NCI-H446 treated with DMSO at 0.1 percent for 48 hours (cell line): ENCODE results near the gene DAB2IP.
"Not testable (repeated sequence)": the region's sequence is repeated elsewhere in the genome, so short reads cannot be mapped to it uniquely, and the experiment has no call there.

Source experiments
- DNase-seq: peaks from one replicate; lab custom pipeline; 2025; lab: John Stamatoyannopoulos, UW

DAB2IP gene

DNA sequence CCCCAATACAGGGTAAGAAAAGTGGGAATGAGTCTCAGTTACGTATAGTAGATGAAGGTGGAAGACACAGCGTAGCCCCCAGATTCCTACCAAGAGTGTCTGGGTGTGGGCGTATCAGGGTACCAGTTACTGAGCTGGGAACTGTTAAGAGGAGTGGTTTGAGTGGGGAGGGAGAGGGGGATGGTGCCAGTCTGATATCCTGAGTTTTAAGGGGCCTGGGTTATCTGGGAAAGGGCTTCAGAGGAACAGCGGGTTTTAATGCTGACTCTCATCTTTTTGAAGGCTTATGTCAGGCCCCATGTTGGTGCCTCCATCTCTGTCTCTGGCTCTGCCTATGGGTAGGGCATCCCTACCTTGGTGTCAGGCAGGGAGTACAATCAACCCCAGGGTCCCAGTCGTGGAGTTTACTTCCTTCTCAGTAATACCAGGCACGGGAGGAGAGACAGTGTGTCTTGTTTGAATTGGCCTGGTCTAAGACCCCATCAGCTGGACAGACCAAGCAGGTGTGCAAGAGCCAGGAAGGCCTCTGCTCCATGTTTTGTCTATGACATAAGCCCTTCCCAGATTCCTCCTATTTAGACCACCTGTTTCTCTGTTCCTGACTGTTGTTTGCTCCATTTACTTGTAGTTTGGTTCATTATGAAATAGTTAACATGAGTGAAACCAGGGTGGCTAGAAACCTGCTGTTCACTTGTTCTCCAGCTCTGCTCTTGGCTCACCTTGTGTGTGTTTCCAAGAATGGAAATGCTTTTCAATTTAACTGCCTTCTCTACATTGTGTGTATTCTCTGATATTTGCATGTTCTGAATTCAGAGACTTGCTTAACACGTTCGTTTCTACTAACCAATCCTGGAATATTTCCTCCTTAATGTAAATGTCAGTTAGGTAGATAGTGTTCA is 125.6 kb downstream of the DAB2IP start:
- DNase-seq = no peak

DNA sequence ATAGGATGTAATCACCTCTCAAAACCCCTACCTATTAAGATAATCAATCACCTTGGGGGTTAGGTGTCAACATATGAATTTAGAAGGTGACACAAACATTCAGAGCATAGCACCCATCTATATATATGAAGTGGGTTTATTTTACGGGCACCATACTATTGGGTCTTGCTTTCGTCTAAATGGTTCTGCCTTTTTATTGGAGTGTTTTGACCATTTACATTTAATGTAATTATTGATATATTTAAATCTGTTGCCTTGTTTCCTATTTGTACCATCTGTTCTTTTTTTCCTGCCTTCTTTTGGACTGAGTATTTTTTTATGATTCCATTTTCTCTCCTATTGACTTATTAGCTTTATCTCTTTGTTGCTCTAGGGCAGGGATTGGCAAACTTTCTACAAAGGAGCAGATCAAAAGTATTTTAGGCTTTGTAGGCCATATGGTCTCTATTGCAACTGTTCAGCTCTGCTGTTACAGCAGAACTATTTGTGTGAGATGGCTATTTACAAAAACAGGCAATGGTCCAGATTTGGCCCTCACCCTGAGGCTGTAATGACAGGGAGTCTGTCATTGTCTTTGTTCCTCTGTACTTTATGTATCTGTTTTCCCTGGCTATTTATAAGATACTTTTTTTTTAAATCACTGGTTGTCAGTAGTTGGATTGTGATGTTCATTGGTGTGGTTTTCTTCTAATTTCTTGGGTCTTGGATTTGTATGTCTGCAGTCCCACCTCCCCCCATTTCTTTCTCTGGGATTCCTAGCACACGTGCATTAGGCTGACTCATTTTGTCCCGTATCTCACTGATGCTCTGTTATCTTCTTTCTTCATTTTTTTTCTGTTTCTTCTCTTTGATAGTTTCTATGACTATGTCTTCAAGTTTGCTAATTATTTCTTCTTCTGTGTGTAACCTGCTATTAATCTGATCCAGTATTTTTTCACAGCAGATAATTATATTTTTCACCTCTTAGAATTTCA is 127.1 kb downstream of the DAB2IP start:
- peak; percentile 57 for DNase-seq

DNA sequence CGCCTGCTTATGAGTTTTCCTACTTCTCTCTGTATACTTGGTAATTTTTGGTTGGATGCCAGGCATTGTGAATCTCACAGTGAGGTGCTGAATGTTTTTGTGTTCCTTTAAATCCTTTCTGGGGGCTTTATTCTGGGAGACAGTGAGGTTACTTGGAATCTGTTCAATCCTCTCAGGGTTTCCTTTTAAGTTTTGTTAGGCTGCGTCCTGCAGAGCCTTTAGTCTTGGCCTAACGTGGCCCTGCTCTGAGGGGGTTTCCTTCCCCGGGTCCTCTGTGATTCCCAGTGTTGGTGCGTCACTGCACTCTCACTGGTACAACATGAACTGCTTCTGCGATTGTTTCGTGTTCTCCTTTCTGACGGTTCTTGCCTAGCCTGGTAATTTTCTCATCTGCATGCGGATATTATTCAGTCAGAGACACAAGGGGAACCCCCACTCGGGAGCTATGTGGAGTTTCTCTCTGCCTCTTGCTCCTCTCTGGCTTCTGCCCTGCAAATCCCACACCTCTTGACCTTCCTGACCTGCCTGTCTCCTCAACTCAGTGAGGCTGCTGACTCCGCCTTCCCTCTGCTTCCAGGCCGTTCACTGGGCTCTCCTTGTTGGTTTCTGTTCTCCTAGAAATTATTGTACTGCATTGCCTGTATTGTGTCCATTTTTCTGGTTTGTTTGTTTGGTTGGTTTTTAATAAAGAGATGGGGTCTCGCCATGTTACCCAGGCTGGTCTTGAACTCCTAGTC is 128.1 kb downstream of the DAB2IP start:
- no peak for DNase-seq

DNA sequence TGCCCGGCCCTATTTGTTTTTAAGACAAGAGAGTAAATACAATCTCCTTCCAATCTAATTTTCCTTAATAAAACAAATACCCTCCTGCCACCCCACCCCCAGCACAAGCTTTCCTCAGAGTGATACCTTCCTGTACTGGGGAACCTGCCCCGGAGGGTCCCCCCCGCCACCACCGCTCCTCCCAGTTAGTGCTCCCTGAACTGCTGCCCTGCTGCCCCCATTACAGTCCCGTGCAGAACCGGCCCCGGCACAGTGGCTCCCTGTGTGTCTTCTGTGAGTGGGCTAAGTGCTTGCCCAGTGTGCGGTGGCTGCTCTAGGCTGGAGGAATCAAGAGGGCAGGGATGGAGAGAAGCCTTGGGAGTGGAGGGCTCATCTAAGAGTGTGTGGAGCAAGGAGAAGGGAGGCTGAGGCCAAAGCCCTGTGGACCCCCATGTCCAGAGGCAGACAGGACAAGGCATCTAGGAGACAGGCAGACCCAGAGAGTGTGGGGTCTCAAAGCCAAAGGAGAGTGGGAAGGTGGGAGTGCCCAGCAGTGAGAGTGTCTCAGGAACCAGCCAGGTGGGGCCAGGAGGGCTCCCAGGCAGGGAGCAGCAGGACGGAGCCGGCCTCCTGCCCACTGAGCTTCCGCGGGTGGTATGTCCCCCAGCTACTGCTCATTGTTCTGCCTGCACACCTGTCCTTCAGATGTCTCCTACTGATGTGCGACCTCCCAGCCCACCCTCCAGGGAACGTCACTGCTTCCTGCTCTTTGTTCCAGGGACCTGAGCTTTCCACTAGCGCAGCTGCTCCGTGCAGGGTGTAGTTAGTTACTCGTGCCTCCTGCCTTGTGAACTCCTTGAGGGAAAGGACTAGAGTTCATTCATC is 129.0 kb downstream of the DAB2IP start:
- no peak for DNase-seq

DNA sequence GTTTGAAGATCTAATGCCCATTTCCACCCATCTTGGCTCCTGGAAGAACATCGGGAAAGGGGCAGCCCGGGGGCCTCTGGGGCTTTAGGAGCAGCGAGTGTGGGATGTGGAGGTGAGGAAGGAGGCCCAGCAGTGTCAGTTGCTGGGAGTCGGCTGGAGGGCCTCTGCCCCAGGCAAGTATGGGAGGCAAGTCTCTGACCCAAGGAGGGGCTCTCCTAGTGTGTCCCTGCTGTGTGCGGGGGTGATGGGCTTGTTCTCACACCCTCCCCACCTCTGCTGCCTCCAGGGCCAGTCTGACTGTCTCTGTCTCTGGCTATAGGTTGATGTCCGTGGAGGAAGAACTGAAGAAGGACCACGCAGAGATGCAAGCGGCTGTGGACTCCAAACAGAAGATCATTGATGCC is 129.7 kb downstream of the DAB2IP start:
- no peak for DNase-seq

DNA sequence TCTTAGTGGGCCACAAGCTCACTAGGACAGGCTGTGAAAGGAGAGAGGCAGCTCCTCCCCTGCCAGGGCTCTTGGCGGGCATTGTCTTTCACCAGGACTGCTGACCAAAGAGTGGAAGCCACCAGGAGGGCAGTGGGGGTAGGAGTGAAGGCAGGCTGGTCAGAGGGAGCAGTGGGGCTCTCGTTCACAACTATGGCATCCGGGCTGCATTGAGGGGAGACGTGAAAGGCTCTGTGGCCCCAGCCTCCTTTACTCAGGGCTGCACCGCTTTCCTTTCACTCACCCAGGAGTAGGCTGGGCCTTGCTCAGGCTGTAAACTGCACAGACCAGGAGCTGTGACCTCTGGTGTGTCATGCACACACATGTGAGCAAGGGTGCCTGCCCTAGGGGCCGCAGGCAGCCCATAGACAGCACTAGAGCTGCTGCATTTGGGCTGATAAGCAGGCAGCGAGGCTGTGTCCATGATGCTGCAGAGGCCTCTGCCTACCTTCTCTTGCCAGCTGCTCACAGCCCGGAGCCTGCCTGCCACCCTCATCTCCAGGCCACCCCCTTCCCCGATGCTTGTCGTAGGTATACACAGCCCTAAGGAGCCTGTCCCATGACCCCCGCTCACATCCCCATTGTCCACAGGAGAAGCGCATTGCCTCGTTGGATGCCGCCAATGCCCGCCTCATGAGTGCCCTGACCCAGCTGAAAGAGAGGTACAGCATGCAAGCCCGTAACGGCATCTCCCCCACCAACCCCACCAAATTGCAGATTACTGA is 130.4 kb downstream of the DAB2IP start:
- DNase-seq = no peak

DNA sequence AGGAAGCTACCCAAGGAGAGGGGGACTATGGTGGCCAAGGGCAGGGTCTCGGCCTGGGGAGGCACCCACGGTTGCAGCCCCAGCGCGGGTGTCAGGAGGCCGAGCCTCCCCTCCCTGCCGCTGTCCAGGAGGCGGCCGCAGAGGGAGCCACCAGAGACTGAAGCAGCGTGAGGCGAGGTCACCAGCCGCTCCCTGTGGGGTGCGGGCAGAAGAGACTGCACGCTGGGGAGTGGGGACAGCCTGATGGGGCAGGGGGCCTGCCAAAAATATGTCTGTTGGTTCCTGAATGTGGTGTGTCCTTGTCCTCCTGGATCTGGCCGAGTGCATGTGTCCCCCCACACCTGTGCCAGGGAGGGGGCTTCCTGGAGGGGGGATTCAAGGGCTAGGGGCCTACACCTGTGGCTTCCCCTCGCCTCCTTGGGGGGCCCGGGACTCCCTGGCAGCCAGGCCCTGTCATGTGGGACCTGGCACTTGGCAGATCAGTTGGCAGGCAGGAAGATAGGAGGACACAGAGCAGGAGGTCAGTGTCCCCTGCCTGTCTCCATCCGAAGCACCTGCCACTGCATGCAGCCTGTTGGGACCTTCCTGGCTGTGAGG is 131.2 kb downstream of the DAB2IP start:
- DNase-seq = no peak

DNA sequence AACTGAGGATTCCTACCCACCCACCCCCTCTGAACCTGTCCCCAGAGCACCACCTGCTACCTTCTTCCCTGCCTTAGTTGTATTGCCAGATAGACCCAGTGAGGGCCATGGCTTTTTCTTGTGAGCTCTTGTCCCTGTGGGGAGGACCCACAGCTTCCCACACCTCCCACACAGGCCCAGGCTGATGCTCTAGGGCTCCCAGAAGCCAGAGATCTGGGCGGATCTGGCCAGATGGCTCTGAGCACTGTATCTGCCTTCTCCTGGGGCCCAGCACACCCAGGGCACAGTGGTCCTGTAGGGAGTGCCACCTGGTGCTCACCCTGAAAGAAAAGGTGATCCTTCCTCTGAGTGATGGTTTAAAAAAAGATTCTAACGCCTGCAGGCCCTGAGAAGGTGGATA is 131.7 kb downstream of the DAB2IP start:
- no peak for DNase-seq

DNA sequence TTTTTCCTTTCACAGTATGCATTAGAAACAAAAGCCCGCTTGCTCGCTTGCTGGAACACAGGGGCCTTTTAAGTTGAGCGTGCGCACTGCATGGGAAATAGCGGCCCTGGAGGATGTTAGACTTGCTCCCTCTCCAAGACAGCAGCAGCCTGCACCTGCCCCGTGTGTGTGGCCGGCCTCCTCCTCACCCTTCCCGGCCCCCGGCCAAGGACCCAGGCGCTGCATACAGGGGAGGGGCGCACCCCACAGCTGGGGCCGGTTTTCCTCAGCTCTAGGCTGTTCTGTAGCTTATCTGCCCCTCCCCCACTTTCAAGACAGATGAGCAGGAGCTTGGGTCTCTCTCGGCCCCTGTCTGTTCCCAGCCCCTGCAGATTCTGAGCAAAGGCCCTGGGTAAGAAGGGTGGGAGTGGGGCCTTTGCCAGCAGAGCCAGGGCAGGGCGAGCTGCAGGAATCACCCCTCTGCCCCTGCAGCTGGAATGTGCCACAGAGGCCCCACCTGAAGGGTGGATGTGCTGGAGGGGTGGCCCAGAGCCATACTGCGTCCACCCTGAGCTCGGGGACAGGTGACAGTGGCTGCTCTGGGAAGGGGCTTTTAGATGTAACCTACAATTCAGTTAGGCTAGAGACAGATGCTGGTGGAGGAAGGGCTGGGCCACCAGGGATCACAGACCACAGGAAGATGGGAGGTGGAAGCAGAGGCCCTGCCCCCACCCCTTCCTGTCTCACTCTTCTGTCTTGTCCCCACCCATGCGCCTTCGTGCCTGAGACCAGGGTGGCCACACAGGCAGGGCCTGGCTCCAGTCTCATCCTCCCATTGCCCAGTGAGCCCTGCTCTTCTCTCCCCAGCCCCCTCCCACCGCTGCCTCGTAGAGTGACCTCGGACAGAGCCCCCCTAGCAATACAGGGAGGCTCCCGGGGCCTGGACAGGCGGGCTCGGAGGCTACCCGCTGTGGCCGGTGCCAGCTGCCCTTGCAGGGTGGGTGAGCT is 132.4 kb downstream of the DAB2IP start:
- DNase-seq = no peak

DNA sequence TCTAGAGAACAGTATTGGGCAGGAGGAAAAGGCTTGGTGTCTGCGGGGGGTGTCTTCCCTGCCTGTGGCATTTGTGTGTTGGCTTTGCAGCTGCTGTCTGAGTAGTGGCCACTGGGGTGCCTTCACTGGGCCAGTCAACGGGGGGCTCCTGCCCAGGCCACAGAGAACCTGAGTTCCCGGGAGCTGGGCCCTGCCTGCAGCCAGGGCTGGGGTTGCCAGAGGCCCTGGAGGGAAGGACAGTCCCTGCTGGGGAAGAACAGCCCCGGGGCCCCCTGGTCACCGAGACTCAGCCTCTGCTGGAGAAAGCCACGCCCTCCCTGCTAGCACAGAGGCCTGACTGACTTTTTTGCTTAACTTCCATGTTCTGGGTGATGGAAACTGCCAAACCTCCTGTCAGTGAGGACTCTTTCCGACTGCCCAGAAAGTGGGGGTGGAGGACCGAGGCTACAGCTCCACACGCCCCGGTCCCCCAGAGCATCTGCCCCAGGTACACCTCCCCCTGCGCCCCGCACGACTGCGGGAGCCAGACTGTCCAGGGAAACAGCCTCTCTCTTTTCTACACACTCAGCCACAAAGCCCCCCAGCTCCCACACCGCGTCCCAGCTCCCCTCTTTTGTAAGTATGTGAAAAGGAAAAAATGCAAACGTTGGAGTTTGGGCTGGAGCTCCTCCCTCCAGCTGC is 133.4 kb downstream of the DAB2IP start:
- no peak for DNase-seq

DNA sequence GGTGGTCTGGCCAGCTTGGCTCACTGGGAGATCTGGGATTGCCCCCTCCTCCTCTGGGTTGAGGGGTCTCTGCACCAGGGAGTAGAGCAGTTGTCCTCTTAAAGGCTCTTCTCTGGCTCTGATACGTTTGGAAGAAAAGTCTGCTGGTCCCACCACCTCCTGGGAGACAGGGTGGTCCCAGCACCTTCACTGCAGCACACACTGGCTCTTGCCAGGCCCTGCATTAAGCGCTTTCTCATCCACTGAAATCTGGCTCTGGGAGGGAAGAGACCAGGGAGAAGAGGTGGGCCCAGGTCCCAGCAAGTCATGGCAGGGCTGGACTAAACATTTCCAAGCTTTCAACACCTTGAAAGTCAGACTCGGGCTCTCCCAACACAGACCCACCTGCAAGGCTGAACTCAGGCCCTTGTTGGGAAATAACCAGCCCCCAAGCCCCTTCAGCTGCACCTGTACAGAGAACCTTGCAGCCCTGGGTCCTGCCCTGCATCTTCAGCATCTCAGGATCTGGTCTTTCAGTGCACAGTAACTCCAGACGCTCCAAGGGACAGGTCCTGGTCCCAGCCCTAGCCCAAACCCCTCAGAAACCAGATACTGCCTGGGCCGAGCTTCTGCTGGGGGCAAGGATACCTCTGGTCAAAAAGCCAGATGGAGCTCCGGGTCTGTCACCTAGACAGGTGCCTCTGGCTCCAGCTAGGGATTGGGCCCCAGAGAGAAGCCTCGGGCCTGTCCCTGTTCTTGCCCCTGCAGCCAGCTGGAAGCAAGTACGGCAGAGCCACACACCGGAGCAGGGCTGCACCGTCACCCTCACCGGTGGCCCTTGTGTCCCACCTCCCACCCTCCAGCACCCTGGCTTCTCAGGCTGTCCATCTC is 134.5 kb downstream of the DAB2IP start:
- DNase-seq = no peak

DNA sequence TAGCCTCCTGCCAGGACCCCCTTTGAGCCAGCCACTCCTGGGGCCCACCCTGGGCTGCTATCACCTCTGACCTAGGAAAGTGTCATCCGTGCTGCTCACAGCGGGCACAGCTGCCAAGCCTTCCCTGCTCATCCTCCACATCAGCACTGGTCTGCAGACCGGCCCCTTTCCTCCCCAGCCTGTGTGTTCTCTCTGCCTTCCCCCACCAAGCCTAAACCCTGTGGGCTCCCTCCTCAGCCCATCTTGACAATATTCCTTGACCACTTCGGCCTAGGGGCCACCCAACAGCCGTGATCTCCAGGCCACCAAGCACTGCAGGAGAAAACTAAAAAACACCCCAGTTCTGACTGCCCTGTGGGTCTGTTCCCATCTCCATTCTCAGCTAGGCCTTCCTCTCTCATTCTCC is 135.1 kb downstream of the DAB2IP start:
- DNase-seq = no peak

DNA sequence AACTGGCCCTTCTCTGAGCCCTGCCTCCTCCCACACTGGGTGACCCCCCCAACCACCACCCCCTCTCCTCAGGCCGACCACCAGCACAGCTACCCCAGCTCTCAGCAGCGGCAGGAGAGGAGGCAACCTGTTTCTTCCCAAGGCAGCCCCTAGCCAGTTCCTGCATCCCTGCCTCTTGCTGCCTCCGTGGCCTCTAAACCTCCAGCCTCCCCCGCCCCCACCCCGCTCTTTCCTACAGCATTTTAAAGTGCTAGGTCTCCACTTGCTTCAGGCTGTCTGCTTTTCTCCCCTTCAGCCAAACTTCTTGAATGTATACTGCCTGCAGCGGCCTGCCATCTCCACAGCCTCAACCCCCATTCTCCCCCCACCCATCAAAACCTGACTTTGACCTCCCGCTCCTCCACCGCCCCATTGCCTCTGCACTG is 135.6 kb downstream of the DAB2IP start:
- no peak for DNase-seq

DNA sequence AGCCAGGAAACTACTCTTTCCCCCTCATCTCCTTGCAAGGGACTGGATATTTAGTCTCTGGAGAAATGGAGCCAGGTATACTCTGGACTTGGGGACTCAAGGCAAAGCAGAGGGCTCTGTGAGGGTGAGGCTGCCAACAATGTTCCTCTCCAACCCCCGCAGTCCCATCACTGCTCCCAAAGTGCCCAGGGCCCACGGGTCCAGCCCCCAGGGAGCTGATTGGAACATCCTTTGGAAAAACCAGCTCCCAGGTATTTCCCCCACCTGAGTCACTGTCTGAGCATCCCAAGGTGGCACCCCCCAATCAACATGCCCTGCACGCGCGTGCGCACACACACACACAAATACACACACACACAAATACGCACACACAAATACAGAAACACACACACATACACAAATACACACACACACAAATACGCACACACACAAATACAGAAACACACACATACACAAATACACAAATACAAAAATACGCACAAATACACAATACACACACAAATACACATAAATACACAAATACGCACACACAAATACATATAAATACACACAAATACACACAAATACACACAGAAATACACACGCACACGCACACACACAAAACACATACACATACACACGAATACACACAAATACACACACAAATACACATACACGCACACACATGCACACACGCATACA is 137.4 kb downstream of the DAB2IP start:
- DNase-seq = no peak

DNA sequence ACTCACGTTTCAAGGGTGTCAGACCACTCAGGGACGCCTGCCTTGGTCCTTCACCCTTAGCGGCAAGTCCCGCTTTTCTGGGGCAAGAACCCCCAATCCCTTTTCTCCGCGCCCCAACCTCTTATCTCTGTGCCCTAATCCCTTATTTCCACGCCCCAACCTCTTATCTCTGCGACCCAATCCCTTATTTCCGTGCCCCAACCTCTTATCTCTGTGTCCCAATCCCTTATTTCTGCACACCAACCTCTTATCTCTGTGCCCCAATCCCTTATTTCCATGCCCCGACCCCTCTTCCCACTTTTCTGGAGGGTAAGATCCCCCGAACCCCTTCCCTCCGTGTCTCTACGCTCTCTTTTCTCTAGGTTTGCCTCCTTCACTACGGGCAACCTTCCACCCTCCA is 139.4 kb downstream of the DAB2IP start:
- DNase-seq = no peak

DNA sequence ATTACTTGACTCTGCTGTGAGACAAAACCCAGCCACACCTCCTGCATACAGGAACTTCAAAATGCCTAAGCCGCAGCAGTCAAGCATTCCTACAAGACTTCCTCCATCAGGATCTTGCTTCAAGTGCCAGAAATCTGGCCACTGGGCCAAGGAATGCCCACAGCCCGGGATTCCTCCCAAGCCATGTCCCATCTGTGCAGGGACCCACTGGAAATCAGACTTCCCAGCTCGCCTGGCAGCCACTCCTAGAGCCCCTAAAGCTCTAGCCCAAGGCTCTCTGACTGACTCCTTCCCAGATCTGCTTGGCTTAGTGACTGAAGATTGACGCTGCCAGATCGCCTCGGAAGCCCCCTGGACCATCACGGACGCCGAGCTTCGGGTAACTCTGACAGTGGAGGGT is 141.0 kb downstream of the DAB2IP start:
- not testable (repeated sequence) for DNase-seq

DNA sequence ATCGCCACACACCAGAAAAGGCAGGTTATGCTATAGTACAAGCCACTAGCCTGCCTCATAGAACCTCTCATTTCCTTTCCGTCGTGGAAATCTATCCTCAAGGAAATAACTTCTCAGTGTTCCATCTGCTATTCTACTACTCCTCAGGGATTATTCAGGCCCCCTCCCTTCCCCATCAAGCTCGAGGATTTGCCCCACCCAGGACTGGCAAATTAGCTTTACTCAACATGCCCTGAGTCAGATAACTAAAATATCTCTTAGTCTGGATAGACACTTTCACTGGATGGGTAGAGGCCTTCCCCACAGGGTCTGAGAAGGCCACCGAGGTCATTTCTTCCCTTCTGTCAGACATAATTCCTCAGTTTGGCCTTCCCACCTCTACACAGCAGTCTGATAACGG is 142.9 kb downstream of the DAB2IP start:
- not testable (repeated sequence) for DNase-seq
